Measurements from ENCODE around the gene TMEM52B. TPM values are rescaled to one million over a fixed set of nuclear protein-coding genes. Genes with fewer than 3 reads are reported as not detected.

The TMEM52B gene
- total and polyA plus RNA-seq, 4 donors: 0.37 TPM; not detected in 3

GRCh38 chr12:10136637-10137205, 42.1 kb upstream of the TMEM52B start:
- Histone ChIP-seq H3K36me3 (ENCODE audit: control insufficient read depth in 4 of 4, insufficient read depth in 3 of 4, low read depth in 1 of 4, low read length in 3 of 4) (no peaks in the 10 kb centered on the region), H3K4me3 (ENCODE audit: low read depth in 1 of 3, low read length in 3 of 3) (no peak overlapping the region), H3K9ac (ENCODE audit: low read depth in 1 of 2, low read length in 2 of 2) (no peak overlapping the region), H3K4me1 (ENCODE audit: control insufficient read depth in 4 of 4, insufficient read depth in 4 of 4, low read length in 3 of 4) (peaks cover 0 to 4% (median 0%) of the 10 kb centered on the region in 4 donors), H3K9me3 (ENCODE audit: control insufficient read depth in 4 of 4, low read length in 3 of 4) (no peaks in the 10 kb centered on the region), H3K27ac (ENCODE audit: low read depth in 1 of 2, low read length in 2 of 2) (no peak overlapping the region), H3K27me3 (ENCODE audit: control insufficient read depth in 4 of 4, insufficient read depth in 4 of 4, low read length in 3 of 4) (no peaks in the 10 kb centered on the region)
- WGBS: 78% methylated on average over 13 of the region's 13 CpGs
- TF ChIP-seq, protein P1, sequence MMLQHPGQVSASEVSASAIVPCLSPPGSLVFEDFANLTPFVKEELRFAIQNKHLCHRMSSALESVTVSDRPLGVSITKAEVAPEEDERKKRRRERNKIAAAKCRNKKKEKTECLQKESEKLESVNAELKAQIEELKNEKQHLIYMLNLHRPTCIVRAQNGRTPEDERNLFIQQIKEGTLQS (IDR thresholded peaks at IDR 0.05): no peak
- peak; percentile 54 to 87 for TF ChIP-seq HNF4A (conservative IDR thresholded peaks at IDR 0.05)
- TF ChIP-seq FOXA1 (IDR thresholded peaks at IDR 0.05): no peak
- no peak for TF ChIP-seq JUND (IDR thresholded peaks at IDR 0.05)
- no peak for TF ChIP-seq CTCF (IDR thresholded peaks at IDR 0.05; ENCODE audit: low read depth, low read length, missing input control)
- TF ChIP-seq HNF4G (IDR thresholded peaks at IDR 0.05): peak; percentile 55
- TF ChIP-seq YY1 (IDR thresholded peaks at IDR 0.05): no peak
- no peak for TF ChIP-seq SP1 (IDR thresholded peaks at IDR 0.05)
- TF ChIP-seq REST (IDR thresholded peaks at IDR 0.05): no peak
- TF ChIP-seq TAF1 (conservative IDR thresholded peaks at IDR 0.05): no peak
- TF ChIP-seq RAD21 (IDR thresholded peaks at IDR 0.05): no peak
- no peak for DNase-seq (ENCODE audit: low spot score)

DNA sequence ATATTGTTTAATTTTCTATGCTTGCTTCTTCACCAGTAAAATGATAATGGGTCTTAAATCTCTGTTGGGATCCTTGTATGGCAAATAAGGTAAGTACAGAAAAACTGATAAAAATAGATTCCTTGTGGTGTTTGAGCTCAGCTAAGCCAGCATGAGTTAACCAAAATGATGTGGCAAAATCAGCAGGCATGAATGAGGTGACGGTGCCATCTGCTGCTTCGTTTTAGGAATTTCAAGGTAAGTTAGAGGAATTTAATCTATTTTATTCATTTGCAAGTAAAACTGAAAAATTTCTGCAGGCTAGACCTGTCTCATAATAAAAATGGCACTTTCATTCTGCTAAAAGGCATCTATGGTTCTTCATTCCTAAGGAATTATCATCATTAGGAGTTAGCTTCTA, 38.8 kb upstream of the TMEM52B start:
- no peaks in the 10 kb centered on the region for H3K9me3 ChIP-seq (ENCODE audit: control insufficient read depth in 4 of 4, low read length in 3 of 4)
- peaks cover 0 to 4% (median 0%) of the 10 kb centered on the region in 4 donors for H3K4me1 ChIP-seq (ENCODE audit: control insufficient read depth in 4 of 4, insufficient read depth in 4 of 4, low read length in 3 of 4)
- no peak overlapping the region for H3K27ac ChIP-seq (ENCODE audit: low read depth in 1 of 2, low read length in 2 of 2)
- TF ChIP-seq CTCF (IDR thresholded peaks at IDR 0.05; ENCODE audit: low read depth, low read length, missing input control): peak; percentile 80
- peak; percentile 96 to 97 for TF ChIP-seq RAD21 (IDR thresholded peaks at IDR 0.05)
- TF ChIP-seq JUND (IDR thresholded peaks at IDR 0.05): no peak
- no peak for TF ChIP-seq YY1 (IDR thresholded peaks at IDR 0.05)
- WGBS: 9% methylated on average over 2 of the region's 2 CpGs
- H3K27me3 ChIP-seq (ENCODE audit: control insufficient read depth in 4 of 4, insufficient read depth in 4 of 4, low read length in 3 of 4): no peaks in the 10 kb centered on the region
- H3K4me3 ChIP-seq (ENCODE audit: low read depth in 1 of 3, low read length in 3 of 3): no peak overlapping the region
- H3K36me3 ChIP-seq (ENCODE audit: control insufficient read depth in 4 of 4, insufficient read depth in 3 of 4, low read depth in 1 of 4, low read length in 3 of 4): no peaks in the 10 kb centered on the region
- H3K9ac ChIP-seq (ENCODE audit: low read depth in 1 of 2, low read length in 2 of 2): no peak overlapping the region
- no peak for DNase-seq (ENCODE audit: low spot score)
